Keratinocyte (primary cell): ENCODE data around the gene TBC1D4. TPM values are rescaled to one million over a fixed set of nuclear protein-coding genes. Genes with fewer than 3 reads are reported as not detected.

Source experiments
- DNase-seq: peaks from one replicate; pipeline ENCODE4 v3.0.0-alpha.2; 2011; ENCODE audit warnings: low read depth, missing footprints, low spot score
- FAIRE-seq: peaks from 2 replicates; lab custom pipeline; 2011; peaks lifted over from hg19 to GRCh38; lab: Jason Lieb, UNC
- H2AFZ ChIP-seq: 2 replicates; pipeline ENCODE4 v1.6.0; 2012; ENCODE audit warnings: low read length, control low read depth, inconsistent platforms; ENCODE audit not compliant: control insufficient read depth
- H3K27ac ChIP-seq: 2 replicates; pipeline ENCODE4 v1.5.1; 2011; ENCODE audit warnings: low read length; ENCODE audit not compliant: control insufficient read depth, insufficient read depth
- H3K27me3 ChIP-seq: 3 replicates; pipeline ENCODE4 v1.6.0; 2011; ENCODE audit warnings: low read length; ENCODE audit not compliant: control insufficient read depth, insufficient read depth; ENCODE audit errors: extremely low read depth
- H3K36me3 ChIP-seq, 2 experiments: 2 replicates in 1 of 2; 3 replicates in 1 of 2; pipeline ENCODE4 v1.5.1; 2011; ENCODE audit warnings: low read length in 2 of 2, mild to moderate bottlenecking in 1 of 2; ENCODE audit not compliant: control insufficient read depth in 2 of 2, insufficient read depth in 2 of 2; ENCODE audit errors: extremely low read depth in 1 of 2
- H3K4me1 ChIP-seq: 3 replicates; pipeline ENCODE4 v1.5.1; 2011; ENCODE audit warnings: low read length; ENCODE audit not compliant: control insufficient read depth, insufficient read depth; ENCODE audit errors: extremely low read depth
- H3K4me2 ChIP-seq: 3 replicates; pipeline ENCODE4 v1.6.0; 2011; ENCODE audit warnings: low read depth, low read length; ENCODE audit not compliant: control insufficient read depth, insufficient read depth; ENCODE audit errors: extremely low read depth
- H3K4me3 ChIP-seq, 3 experiments: fragments of 200-600 bp in 1 of 3; sonication (generic) in 1 of 3; 2 replicates in 2 of 3; 3 replicates in 1 of 3; pipeline ENCODE4 v1.5.1; 2011 to 2016; ENCODE audit warnings: low read length in 3 of 3, mild to moderate bottlenecking in 3 of 3, control low read depth in 2 of 3, inconsistent platforms in 1 of 3, low read depth in 1 of 3, mixed read lengths in 1 of 3, mixed run types in 1 of 3, moderate library complexity in 1 of 3; ENCODE audit not compliant: control insufficient read depth in 2 of 3, insufficient read depth in 2 of 3; ENCODE audit errors: extremely low read depth in 1 of 3
- H3K79me2 ChIP-seq: 2 replicates; pipeline ENCODE4 v1.6.0; 2012; ENCODE audit warnings: low read length; ENCODE audit not compliant: control insufficient read depth, insufficient read depth
- H3K9ac ChIP-seq: 3 replicates; pipeline ENCODE4 v1.6.0; 2011; ENCODE audit warnings: low read length; ENCODE audit not compliant: control insufficient read depth, insufficient read depth; ENCODE audit errors: extremely low read depth
- H3K9me1 ChIP-seq: 3 replicates; pipeline ENCODE4 v1.6.0; 2011; ENCODE audit warnings: low read length; ENCODE audit not compliant: control insufficient read depth, insufficient read depth; ENCODE audit errors: extremely low read depth
- H3K9me3 ChIP-seq: 2 replicates; pipeline ENCODE4 v1.5.1; 2012; ENCODE audit warnings: low read depth, low read length; ENCODE audit not compliant: control insufficient read depth
- H4K20me1 ChIP-seq: 3 replicates; pipeline ENCODE4 v1.6.0; 2011; ENCODE audit warnings: low read length; ENCODE audit not compliant: control insufficient read depth, insufficient read depth; ENCODE audit errors: extremely low read depth
- EZH2 ChIP-seq: IDR thresholded peaks from one replicate; pipeline ENCODE4 v1.6.1; 2012; ENCODE audit warnings: inconsistent platforms, mild to moderate bottlenecking, low read length, moderate library complexity
- dilution Hi-C: fragments of 300-500 bp; cut with MboI; formaldehyde crosslinking; loops from one replicate; pipeline ENCODE4 v1.7.0; 2020; ENCODE audit warnings: low sequenced_read_pairs; ENCODE audit not compliant: extremely low pct_ligation_motif_present
- polyA plus RNA-seq, 5 experiments: library from polyadenylated mRNA; depleted of rRNA in 3 of 5; stranded (reverse) in 3 of 5; stranded (forward) in 1 of 5; unstranded in 1 of 5; fragments of >200 nt; gene quantifications; 1 replicate in 1 of 5; 2 replicates in 3 of 5; 3 replicates in 1 of 5; pipeline versions ENCODE4 v1.2.1 to v1.2.3, GENCODE V29; 2011 to 2012; ENCODE audit warnings: missing spikeins in 2 of 5, low read depth in 1 of 5, low replicate concordance in 1 of 5
- TF ChIP-seq, protein P1 (sequence below), 3 experiments: IDR thresholded peaks in 1 of 3; conservative IDR thresholded peaks in 1 of 3; optimal IDR thresholded peaks in 1 of 3; 2 replicates in 2 of 3; 3 replicates in 1 of 3; pipeline versions ENCODE3 to v1.5.1; 2011; ENCODE audit warnings: low read length in 3 of 3, mild to moderate bottlenecking in 3 of 3, moderate library complexity in 2 of 3, control low read depth in 1 of 3, inconsistent platforms in 1 of 3; ENCODE audit not compliant: insufficient read depth in 2 of 3; ENCODE audit errors: extremely low read depth in 1 of 3

Gene TBC1D4
- polyA plus RNA-seq, 1 donor (not counting 4 experiments of a cell fraction or from before 2014, with no cell fraction given), result 14.2 TPM

DNA sequence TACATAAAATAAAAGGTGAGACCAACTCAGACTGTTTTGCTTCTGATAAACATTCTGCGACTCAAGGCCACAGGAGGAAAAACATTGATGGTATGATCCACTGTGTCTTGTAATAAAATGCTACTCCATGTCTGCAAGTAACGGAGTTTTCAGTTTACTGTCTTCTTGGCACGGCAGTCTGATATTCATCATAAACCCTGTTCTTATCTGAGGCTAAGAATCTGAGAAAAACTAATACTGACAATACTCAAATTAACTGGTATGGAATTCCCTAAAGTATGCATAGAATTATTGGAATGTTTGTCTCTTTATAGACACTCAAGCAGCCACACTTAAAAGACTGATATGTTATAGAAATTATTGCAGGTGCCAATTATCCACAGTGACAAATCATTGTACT is 125.5 kb downstream of the TBC1D4 start:
- H3K79me2 ChIP-seq, result no peaks in the 10 kb centered on the region
- no peaks in the 10 kb centered on the region for H3K9me1 ChIP-seq
- TF ChIP-seq, protein P1, sequence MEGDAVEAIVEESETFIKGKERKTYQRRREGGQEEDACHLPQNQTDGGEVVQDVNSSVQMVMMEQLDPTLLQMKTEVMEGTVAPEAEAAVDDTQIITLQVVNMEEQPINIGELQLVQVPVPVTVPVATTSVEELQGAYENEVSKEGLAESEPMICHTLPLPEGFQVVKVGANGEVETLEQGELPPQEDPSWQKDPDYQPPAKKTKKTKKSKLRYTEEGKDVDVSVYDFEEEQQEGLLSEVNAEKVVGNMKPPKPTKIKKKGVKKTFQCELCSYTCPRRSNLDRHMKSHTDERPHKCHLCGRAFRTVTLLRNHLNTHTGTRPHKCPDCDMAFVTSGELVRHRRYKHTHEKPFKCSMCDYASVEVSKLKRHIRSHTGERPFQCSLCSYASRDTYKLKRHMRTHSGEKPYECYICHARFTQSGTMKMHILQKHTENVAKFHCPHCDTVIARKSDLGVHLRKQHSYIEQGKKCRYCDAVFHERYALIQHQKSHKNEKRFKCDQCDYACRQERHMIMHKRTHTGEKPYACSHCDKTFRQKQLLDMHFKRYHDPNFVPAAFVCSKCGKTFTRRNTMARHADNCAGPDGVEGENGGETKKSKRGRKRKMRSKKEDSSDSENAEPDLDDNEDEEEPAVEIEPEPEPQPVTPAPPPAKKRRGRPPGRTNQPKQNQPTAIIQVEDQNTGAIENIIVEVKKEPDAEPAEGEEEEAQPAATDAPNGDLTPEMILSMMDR (optimal IDR thresholded peaks at IDR 0.05 in 1 of 3, IDR thresholded peaks at IDR 0.05 in 1 of 3, conservative IDR thresholded peaks at IDR 0.05 in 1 of 3; ENCODE audit: extremely low read depth in 1 of 3, insufficient read depth in 2 of 3, low read length in 3 of 3), result no peak
- no peaks in the 10 kb centered on the region for H4K20me1 ChIP-seq
- H3K9ac ChIP-seq, result no peak overlapping the region
- H2AFZ ChIP-seq, result no peak overlapping the region
- H3K4me2 ChIP-seq, result no peak overlapping the region
- no peak for FAIRE-seq
- no peaks in the 10 kb centered on the region for H3K9me3 ChIP-seq
- dilution Hi-C loops, result no loop called here
- H3K36me3 ChIP-seq, result no peaks in the 10 kb centered on the region
- H3K27ac ChIP-seq, result no peak overlapping the region
- no peak overlapping the region for H3K4me3 ChIP-seq
- DNase-seq, result no peak
- H3K4me1 ChIP-seq, result peaks cover 17% of the 10 kb centered on the region
- H3K27me3 ChIP-seq, result no peaks in the 10 kb centered on the region

DNA sequence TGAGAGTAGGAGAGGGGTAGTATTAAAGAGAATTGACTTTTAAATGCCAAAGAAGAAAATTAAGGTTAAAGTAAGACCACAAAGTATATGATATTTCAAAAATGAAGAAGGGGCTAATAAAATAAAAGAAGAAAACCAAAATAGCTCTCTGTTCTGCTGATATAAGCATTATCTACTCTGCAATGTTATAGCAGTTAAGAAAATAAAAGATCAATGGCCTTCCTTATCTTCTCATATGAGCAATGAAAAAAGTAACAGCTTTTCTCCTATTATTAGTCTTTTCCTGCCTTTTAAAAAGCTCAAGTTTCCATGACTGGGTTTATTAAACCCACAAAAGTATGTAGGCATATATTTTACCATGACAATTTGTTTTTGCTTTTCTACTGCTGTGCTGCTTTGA is 126.4 kb downstream of the TBC1D4 start:
- dilution Hi-C loops, result no loop called here
- Histone ChIP-seq H4K20me1 (no peaks in the 10 kb centered on the region), H3K27me3 (no peaks in the 10 kb centered on the region), H3K27ac (no peak overlapping the region), H3K36me3 (no peaks in the 10 kb centered on the region), H3K4me1 (peaks cover 17% of the 10 kb centered on the region), H3K9me1 (no peaks in the 10 kb centered on the region), H3K79me2 (no peaks in the 10 kb centered on the region), H2AFZ (no peak overlapping the region), H3K9me3 (no peaks in the 10 kb centered on the region), H3K4me2 (no peak overlapping the region), H3K9ac (no peak overlapping the region), H3K4me3 (no peak overlapping the region)
- no peak for DNase-seq
- FAIRE-seq, result no peak
- TF ChIP-seq, protein P1 (optimal IDR thresholded peaks at IDR 0.05 in 1 of 3, IDR thresholded peaks at IDR 0.05 in 1 of 3, conservative IDR thresholded peaks at IDR 0.05 in 1 of 3; ENCODE audit: extremely low read depth in 1 of 3, insufficient read depth in 2 of 3, low read length in 3 of 3), result no peak
- TF ChIP-seq EZH2, result no peak
